GM08714 (cell line): ENCODE results near the gene CNGB1.
"Not testable (repeated sequence)": the region's sequence is repeated elsewhere in the genome, so short reads cannot be mapped to it uniquely, and the experiment has no call there.

Source experiments
- H3K4me3 ChIP-seq: fragments of 200-500 bp; sonication (Bioruptor generic); 2 replicates; pipeline ENCODE4 v1.5.1; 2014; ENCODE audit warnings: mild to moderate bottlenecking, low read length, inconsistent platforms
- ZNF274 ChIP-seq: IDR thresholded peaks from 2 replicates; pipeline ENCODE4 v1.6.1; 2012; ENCODE audit warnings: mild to moderate bottlenecking, low read depth, low read length

Gene CNGB1

DNA sequence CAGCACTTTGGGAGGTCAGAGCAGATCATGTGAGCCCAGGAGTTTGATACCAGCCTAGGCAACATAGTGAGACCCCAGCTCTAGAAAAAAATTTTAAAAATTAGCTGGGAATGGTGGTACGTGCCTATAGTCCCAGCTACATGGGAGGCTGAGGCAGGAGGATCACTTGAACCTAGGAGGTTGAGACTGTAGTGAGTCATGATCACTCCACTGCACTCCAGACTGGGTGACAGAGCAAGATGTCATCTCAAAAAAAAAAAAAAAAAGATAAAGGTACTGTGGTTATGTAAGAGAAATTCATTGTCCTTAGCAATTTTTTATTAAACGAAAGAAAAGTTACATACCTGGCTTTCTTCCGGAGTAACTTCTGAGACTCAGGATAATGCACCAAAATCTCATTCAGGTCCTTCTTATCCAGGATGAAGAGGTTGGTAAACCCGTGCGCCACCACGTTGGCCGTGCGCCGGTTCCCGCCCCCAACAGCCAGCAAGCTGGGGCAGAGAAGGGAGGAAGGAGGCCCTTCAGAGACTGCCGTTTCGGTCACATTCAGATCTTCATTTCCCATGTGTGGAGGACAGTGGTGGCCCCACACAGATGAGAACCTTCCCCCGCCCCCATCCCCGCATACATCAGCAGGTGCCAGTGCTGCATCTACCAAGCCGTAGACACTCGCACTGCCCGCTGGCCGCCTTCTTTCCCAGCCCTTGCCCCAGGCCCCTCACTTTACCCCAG, 73.7 kb downstream of the CNGB1 start:
- no peak overlapping the region for H3K4me3 ChIP-seq
- TF ChIP-seq ZNF274: no peak

GRCh38 chr16:57895081-57895547, 75.8 kb downstream of the CNGB1 start:
- H3K4me3 ChIP-seq: not testable (repeated sequence)

GRCh38 chr16:57894390-57895080, 76.4 kb downstream of the CNGB1 start:
- TF ChIP-seq ZNF274: no peak
- no peak overlapping the region for H3K4me3 ChIP-seq

DNA sequence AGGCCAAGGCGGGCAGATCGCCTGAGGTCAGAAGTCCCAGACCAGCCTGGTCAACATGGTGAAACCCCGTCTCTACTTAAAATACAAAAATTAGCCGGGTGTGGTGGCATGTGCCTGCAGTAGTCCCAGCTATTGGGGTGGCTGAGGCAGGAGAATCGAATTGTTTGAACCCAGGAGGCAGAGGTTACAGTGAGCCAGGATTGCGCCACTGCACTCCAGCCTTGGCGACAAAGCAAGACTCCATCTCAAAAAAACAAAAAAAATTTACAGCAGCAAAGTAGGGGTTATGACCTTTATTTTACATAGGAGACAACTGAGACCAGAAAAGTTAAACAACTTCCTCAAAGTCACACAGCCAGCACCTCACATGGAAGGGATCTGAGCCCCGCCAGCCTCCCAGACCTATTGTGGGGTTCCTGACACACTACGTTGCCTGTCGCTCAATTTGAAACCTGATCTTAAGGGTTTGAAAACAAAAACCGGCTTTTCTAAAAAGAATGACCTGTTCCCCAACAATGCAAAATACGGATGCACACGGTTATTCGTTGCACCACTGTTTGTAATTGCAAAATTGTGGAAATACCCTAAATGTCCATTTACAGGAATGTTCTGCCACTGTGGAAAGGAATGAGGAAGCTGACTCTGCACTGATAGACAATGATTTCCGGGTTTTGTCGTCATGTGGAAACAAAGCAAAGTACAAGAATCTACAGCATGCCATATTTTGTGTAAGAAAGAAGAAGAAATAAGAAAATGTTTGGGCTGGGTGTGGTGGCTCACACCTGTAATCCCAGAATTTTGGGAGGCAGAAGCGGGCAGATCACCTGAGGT, 77.2 kb downstream of the CNGB1 start:
- no peak for TF ChIP-seq ZNF274
- no peak overlapping the region for H3K4me3 ChIP-seq

GRCh38 chr16:57893217-57893558, 77.7 kb downstream of the CNGB1 start:
- no peak for TF ChIP-seq ZNF274
- no peak overlapping the region for H3K4me3 ChIP-seq

- H3K4me3 ChIP-seq: no peak overlapping the region
- TF ChIP-seq ZNF274: no peak
Measured at GRCh38 chr16:57892447-57893096, 78.4 kb downstream of the CNGB1 start.

DNA sequence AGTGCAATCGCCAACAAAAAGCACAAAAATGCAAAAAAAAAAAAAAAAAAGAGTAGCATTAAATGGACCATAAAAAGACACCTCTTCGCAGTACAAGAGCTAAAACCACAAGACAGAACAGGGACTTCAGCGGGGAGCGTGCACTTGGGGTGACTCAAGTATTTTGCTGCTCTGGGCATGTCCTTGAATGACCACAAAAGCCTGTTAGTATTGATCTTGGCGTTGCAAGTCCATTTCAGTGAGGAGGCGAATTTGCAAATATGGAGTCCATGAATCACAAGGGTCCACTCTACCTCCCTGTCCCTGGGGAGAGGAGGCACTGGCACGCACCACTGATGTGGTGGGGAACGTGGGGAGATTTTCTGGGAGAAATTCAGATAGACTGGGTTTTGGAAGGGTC, 78.9 kb downstream of the CNGB1 start:
- no peak overlapping the region for H3K4me3 ChIP-seq
- TF ChIP-seq ZNF274: no peak

DNA sequence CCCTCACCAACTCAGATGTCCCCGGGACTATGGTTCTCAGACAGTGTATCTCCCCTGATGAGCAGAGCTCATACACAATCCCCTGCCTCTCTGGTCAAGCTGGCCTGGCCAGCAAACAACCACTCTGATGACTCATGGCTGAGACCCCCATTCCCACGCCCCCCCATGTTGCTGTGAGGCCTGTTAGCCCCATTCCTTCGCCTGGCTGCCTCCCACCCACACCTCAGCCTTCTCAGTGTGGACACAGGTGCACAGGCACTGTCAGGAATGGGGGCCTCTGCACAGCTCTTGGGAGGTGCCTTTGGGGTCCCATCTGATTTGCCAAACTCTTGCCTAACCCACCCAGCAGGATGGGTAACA, 80.2 kb downstream of the CNGB1 start:
- no peak for TF ChIP-seq ZNF274

GRCh38 chr16:57889960-57890751, 80.8 kb downstream of the CNGB1 start:
- no peak for TF ChIP-seq ZNF274
- H3K4me3 ChIP-seq: no peak overlapping the region

More for the DNA sequence above, 80.2 kb downstream of the CNGB1 start:
- H3K4me3 ChIP-seq: no peak overlapping the region

GRCh38 chr16:57889522-57889921, 81.4 kb downstream of the CNGB1 start:
- H3K4me3 ChIP-seq: no peak overlapping the region
- TF ChIP-seq ZNF274: no peak

DNA sequence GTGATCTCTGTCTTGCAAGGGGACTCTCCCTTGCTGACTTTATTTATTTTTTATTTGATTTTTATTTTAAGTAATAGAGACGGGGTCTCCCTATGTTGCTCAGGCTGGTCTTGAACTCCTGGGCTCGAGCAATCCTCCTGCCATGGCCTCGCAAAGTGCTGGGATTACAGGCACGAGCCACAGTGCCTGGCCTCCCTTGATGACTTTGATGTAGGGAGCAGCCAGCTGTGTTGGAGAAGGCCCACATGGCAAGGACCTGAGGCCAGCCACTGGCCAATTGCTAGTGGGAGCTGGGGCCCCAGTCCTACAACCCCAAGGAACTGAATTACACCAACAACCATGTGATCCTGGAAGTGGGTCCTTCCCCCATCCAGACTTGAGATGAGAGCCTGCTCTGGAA, 81.8 kb downstream of the CNGB1 start:
- no peak overlapping the region for H3K4me3 ChIP-seq
- TF ChIP-seq ZNF274: no peak

DNA sequence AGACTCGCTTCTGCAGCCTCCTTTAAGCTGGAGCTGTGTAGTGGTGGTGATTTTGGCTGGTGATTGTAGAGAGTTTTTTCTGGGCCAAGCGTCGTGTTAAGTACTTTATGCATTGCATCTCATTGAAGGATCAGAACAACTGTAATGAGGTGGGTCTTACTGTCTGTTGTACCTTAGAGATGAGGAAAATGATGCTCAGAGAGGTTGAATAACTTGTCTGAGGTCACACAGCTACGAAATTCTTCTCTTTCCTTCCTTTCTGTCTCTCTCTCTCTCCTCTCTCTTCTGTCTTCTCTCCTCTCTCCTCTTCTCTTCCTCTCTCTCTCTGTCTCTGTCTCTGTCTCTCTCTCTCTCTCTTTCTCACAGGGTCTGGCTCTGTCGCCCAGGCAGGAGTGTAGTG, 82.8 kb downstream of the CNGB1 start:
- H3K4me3 ChIP-seq: no peak overlapping the region
- no peak for TF ChIP-seq ZNF274

GRCh38 chr16:57887711-57888110, 83.2 kb downstream of the CNGB1 start:
- no peak for TF ChIP-seq ZNF274
- H3K4me3 ChIP-seq: no peak overlapping the region

GRCh38 chr16:57886427-57886826, 84.5 kb downstream of the CNGB1 start:
- H3K4me3 ChIP-seq: no peak overlapping the region
- TF ChIP-seq ZNF274: no peak
